WTC11 (cell line): ENCODE data around the gene ZDHHC16. TPM values are rescaled to one million over a fixed set of nuclear protein-coding genes. Genes with fewer than 3 reads are reported as not detected.

Source experiments
- ATAC-seq: fragments of 200-7000 bp; cut with Tn5 transposase; 2 replicates; pipeline ENCODE4 v1.10.0; 2021; ENCODE audit warnings: mild to moderate bottlenecking, moderate library complexity
- CTCF ChIA-PET: fragments of 300-600 bp; sonication (Branson Sonifier 250); formaldehyde crosslinking; loops from one replicate; lab custom pipeline; 2021; ENCODE audit warnings: antibody characterized with exemption; lab: Charles Lee
- POLR2A ChIA-PET: fragments of 350-600 bp; sonication (Branson Sonifier 250); formaldehyde crosslinking; loops from one replicate; lab custom pipeline; 2021; ENCODE audit warnings: antibody characterized with exemption; lab: Charles Lee
- DNase-seq: peaks from one replicate; pipeline ENCODE4 v3.0.0; 2021; ENCODE audit warnings: low spot score
- H3K27ac Mint-ChIP-seq: 2 replicates; pipeline ENCODE4 v1.8.0; 2021; ENCODE audit warnings: mixed read lengths
- H3K27me3 Mint-ChIP-seq: 2 replicates; pipeline ENCODE4 v1.8.0; 2021; ENCODE audit warnings: low read depth, mild to moderate bottlenecking, moderate library complexity, mixed read lengths
- H3K36me3 Mint-ChIP-seq: 2 replicates; pipeline ENCODE4 v1.8.0; 2021; ENCODE audit warnings: mixed read lengths
- H3K4me1 Mint-ChIP-seq: 2 replicates; pipeline ENCODE4 v1.8.0; 2022; ENCODE audit warnings: mixed read lengths
- H3K4me3 Mint-ChIP-seq: 2 replicates; pipeline ENCODE4 v1.8.0; 2021; ENCODE audit warnings: mild to moderate bottlenecking, moderate library complexity, mixed read lengths
- H3K9me3 Mint-ChIP-seq: 2 replicates; pipeline ENCODE4 v1.8.0; 2021; ENCODE audit warnings: mixed read lengths
- AFF4 ChIP-seq: sonication (generic); formaldehyde crosslinking; IDR thresholded peaks from 2 replicates; pipeline ENCODE4 v1.8.1; 2023; ENCODE audit warnings: mild to moderate bottlenecking, missing genetic modification reagents, borderline replicate concordance
- CBFB ChIP-seq: sonication (generic); formaldehyde crosslinking; IDR thresholded peaks from 2 replicates; pipeline ENCODE4 v1.8.1; 2022; ENCODE audit warnings: mild to moderate bottlenecking, low read depth, missing genetic modification reagents
- E2F1 ChIP-seq: sonication (generic); formaldehyde crosslinking; IDR thresholded peaks from 2 replicates; pipeline ENCODE4 v1.8.0; 2022; ENCODE audit warnings: mild to moderate bottlenecking, missing genetic modification reagents
- ELF4 ChIP-seq: sonication (generic); formaldehyde crosslinking; IDR thresholded peaks from 2 replicates; pipeline ENCODE4 v1.8.1; 2022; ENCODE audit warnings: low read depth, mild to moderate bottlenecking, moderate library complexity, missing genetic modification reagents
- FOXJ3 ChIP-seq: sonication (generic); formaldehyde crosslinking; IDR thresholded peaks from 2 replicates; pipeline ENCODE4 v1.9.0; 2021; ENCODE audit warnings: missing genetic modification reagents, mild to moderate bottlenecking, borderline replicate concordance
- HMGXB4 ChIP-seq: sonication (generic); formaldehyde crosslinking; IDR thresholded peaks from 2 replicates; pipeline ENCODE4 v1.8.1; 2023; ENCODE audit warnings: mild to moderate bottlenecking, moderate library complexity, missing genetic modification reagents
- KAT7 ChIP-seq: sonication (generic); formaldehyde crosslinking; IDR thresholded peaks from 2 replicates; pipeline ENCODE4 v1.8.1; 2023; ENCODE audit warnings: missing genetic modification reagents, mild to moderate bottlenecking, borderline replicate concordance
- NR3C1 ChIP-seq: sonication (generic); formaldehyde crosslinking; conservative IDR thresholded peaks from 2 replicates; pipeline ENCODE4 v1.8.1; 2023; ENCODE audit warnings: low read depth, mild to moderate bottlenecking, missing genetic modification reagents
- PREB ChIP-seq: sonication (generic); formaldehyde crosslinking; IDR thresholded peaks from 2 replicates; pipeline ENCODE4 v1.8.1; 2022; ENCODE audit warnings: mild to moderate bottlenecking, missing genetic modification reagents, moderate library complexity, borderline replicate concordance
- SMAD4 ChIP-seq: sonication (generic); formaldehyde crosslinking; IDR thresholded peaks from 2 replicates; pipeline ENCODE4 v1.8.0; 2022; ENCODE audit warnings: mild to moderate bottlenecking, missing genetic modification reagents
- TP53 ChIP-seq: sonication (generic); formaldehyde crosslinking; IDR thresholded peaks from 2 replicates; pipeline ENCODE4 v1.8.1; 2023; ENCODE audit warnings: mild to moderate bottlenecking, missing genetic modification reagents
- USF1 ChIP-seq: sonication (generic); formaldehyde crosslinking; IDR thresholded peaks from 2 replicates; pipeline ENCODE4 v1.8.0; 2022; ENCODE audit warnings: mild to moderate bottlenecking, missing genetic modification reagents
- ZBTB43 ChIP-seq: sonication (generic); formaldehyde crosslinking; IDR thresholded peaks from 2 replicates; pipeline ENCODE4 v1.8.1; 2023; ENCODE audit warnings: mild to moderate bottlenecking, missing genetic modification reagents
- ZNF219 ChIP-seq: sonication (generic); formaldehyde crosslinking; IDR thresholded peaks from 2 replicates; pipeline ENCODE4 v1.8.0; 2023; ENCODE audit warnings: missing genetic modification reagents, mild to moderate bottlenecking, borderline replicate concordance
- ZNF396 ChIP-seq: fragments of 250-450 bp; sonication (Bioruptor Pico); IDR thresholded peaks from 2 replicates; pipeline ENCODE4 v1.8.0; 2021; ENCODE audit warnings: mild to moderate bottlenecking, moderate library complexity, borderline replicate concordance
- ZNF416 ChIP-seq: fragments of 250-450 bp; sonication (Bioruptor Pico); IDR thresholded peaks from 2 replicates; pipeline ENCODE4 v1.9.0; 2021; ENCODE audit warnings: mild to moderate bottlenecking, inconsistent platforms
- ZNF512 ChIP-seq: sonication (generic); formaldehyde crosslinking; IDR thresholded peaks from 2 replicates; pipeline ENCODE4 v1.8.1; 2022; ENCODE audit warnings: missing genetic modification reagents, borderline replicate concordance
- total RNA-seq: library from RNA; stranded (reverse); gene quantifications from 3 replicates; pipeline ENCODE4 v1.2.3, GENCODE V29; 2021

The ZDHHC16 gene
- total RNA-seq, 1 experiment from 2014 or later, result 44.4 TPM

GRCh38 chr10:97498076-97498840, 52.3 kb downstream of the ZDHHC16 start, which contains the start of gene MMS19 (continued):
- TF ChIP-seq USF1 (CRISPR knock-in tag) (peak; percentile 98), SMAD4 (CRISPR knock-in tag) (peak; percentile 68; the same call in 1 of the 2 replicates), FOXJ3 (CRISPR knock-in tag) (no peak), ZBTB43 (CRISPR knock-in tag) (no peak), PREB (CRISPR knock-in tag) (no peak), E2F1 (CRISPR knock-in tag) (no peak), ZNF512 (no peak), ZNF219 (CRISPR knock-in tag) (0 out of 2 replicates have a peak, but pooled peaks have one; percentile 37), AFF4 (CRISPR knock-in tag) (peak; percentile 86; the same call in 1 of the 2 replicates)

- H3K27me3 Mint-ChIP-seq, result peaks cover 21% of the 10 kb centered on the region
- H3K9me3 Mint-ChIP-seq, result no peaks in the 10 kb centered on the region
- DNase-seq, result peak; percentile 55
- ChIA-PET CTCF (interaction anchor here (0.6 to 2.4 kb wide), 12 partner anchors 9 to 113 kb away, joined by 4 to 36 read pairs (median 10); partner anchors contain the start of gene ANKRD2), POLR2A (interaction anchor here (0.5 to 1.6 kb wide), 8 partner anchors 10 to 142 kb away, joined by 3 to 6 read pairs (median 3); no protein-coding TSS in a partner anchor)
- TF ChIP-seq ZNF416 (CRISPR knock-in tag) (0 out of 2 replicates have a peak, but pooled peaks have one; percentile 20), HMGXB4 (peak; percentile 66; the same call in 1 of the 2 replicates), ELF4 (CRISPR knock-in tag) (0 out of 2 replicates have a peak, but pooled peaks have one; percentile 25), NR3C1 (CRISPR knock-in tag) (0 out of 2 replicates have a peak, but pooled peaks have one; percentile 87), TP53 (CRISPR knock-in tag) (peak; percentile 31; the same call in 1 of the 2 replicates), KAT7 (0 out of 2 replicates have a peak, but pooled peaks have one; percentile 41), CBFB (no peak), ZNF396 (no peak)
- peak within 1 kb of the TSS; percentile 81 for H3K4me3 Mint-ChIP-seq
- H3K4me1 Mint-ChIP-seq, result peaks cover 57% of the 10 kb centered on the region
- H3K27ac Mint-ChIP-seq, result peak within 1 kb of the TSS; percentile 91
- H3K36me3 Mint-ChIP-seq, result peaks cover 1% of the 10 kb centered on the region; the same call in 1 of the 2 replicates
- ATAC-seq, result peak; percentile 2
These were observed 53.0 kb downstream of the ZDHHC16 start, which contains the start of gene UBTD1 for GRCh38 chr10:97498841-97499560. Gene UBTD1 (plus strand): TSS chr10:97498924. CDS start chr10:97499204, 280 bp downstream.
